Iris pigment epithelial cell (primary cell): ENCODE data around the gene FOXJ1.
A peak's percentile ranks its signal among the peaks of the same experiment; 100 is the strongest.

Experiments
- DNase-seq: peaks from one replicate; pipeline ENCODE4 v3.0.0-alpha.2; 2011; ENCODE audit warnings: low read depth

The FOXJ1 gene

DNA sequence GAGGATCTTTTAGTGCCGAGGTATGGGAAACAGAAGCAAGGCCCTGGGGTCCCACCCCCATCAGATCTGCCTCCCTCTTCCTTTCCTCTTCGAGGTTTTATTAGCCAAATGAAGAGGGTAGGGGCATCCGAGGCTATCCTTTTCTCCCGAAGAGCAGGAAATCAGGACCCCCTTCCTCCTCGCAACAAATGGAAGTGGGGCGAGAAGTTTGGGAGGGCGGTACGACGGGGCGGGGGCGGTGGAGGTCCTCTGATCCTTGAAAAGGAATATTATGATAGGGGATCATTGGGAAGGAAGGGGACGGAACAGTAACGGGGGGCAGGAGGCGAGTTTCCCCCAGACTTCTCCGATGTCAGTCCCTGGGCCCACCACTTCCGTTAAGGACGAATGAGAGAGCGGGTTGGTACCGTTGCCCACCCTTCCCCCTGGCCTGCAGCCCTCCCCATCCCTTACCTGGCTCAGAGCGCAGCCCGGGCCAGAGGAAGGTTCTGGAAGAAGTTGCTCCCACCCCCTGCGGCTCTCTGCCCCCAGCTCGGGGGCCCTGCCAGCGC is 309 bp downstream of the FOXJ1 start:
- no peak for DNase-seq

DNA sequence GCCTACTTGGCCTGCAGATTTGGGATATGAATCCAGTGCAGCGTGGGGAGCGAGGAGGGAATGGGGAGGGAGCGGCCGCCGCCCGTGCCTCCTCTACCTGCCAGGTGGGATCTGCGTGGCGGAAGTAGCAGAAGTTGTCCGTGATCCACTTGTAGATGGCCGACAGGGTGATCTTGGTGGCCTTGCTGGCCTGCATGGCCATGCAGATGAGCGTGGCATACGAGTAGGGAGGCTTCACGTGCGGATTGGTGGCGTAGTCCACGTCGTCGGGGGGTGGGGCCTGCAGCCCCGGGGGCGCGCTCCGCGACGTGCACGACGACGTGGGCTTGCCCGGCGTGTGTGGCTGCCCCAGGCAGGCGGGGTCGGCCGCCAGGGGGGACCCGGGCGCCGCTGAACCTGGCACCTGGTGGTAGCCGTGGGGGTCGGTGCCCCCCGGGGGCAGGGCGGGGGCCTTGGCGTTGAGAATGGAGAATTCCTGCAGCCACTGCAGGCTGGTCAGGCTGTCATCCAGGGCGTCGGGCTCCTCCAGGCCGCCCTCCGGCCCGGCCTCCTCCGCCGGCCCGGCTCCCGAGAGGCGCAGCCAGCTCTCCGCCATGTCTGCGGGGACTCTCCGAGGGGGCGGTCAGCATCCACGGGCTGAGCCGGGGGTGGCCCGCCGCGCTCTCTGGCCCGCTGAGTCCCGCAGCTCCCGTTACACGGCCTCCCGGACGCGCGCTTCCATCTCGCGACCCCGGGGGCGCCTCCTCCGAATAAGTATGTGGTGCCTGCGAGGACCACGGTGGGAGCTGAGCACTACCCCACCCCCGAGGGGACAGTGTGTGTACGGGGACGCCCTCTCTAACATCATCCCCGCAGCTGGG is 1.0 kb downstream of the FOXJ1 start:
- DNase-seq = no peak

DNA sequence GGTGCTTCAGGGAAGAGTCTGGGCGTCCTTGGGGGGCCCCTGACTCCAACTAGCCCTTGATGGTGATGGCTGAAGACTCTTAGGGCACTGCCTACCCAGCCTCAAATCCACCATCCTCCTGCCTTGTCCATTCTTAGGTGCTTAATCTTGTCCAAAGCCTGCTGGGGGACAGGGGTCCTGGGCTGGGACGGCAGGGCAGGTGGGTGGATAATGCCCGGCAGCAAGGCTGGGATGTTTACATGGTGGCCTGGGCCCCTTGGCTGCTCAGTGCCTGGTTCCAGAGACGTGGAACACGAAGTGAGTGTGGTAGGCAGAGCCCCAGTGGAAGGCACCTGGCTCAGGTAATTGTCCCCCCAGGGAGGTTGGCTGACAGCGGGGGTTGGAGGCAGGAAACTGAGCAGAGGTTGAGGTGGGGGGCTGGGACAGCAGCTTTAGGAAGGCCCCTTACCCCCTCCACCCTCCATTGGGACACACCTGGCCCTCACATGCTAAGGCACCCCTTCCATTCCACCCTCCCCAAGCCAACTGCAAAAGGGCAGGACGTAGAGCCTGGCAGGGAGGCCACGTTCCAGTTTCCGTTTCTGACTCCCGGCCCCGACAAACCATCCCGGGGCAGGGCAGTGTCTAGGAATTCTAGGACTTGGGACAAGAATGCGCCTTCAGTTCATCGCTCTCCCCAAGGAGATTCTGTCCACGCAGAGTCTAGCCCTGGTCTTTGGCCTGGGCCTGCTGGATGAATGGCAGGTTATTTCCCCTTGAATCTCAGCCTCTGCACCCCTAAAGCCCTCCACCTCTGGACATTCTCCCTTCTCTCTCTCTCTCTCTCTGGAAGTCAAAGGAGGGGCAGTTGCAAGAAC is 1.9 kb downstream of the FOXJ1 start:
- no peak for DNase-seq

DNA sequence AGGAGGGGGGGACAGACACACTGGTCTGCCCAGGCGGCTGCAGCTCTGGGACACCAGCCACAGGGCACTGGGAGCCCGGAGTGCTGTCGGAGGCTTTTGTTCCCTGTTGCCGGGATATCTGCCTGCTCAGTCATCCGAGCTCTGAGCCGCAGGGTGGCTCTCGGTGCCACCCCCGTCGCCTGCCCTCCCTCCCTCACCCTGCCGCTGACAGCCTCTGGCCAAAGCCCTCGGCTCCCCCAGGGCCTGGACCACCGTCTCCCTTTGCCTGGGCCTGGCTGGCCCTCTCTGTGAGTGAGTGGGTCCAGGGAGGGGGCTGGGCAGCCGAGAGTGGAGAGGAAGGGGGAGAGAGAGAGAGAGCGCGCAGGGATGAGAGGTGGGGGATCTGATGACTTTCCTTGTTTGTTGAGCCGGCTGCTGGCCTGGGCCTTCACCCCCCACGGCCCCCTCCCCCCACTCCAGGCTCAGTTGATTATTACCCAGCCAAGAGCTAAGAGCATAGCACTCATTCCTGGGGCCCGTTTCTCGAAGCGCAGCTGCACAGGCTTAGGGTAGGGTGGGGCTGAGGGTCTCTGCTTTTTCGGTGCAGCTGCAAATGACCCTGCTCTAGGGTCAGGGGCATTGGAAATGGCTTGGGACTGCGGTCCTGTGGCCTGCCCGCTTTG is 2.7 kb downstream of the FOXJ1 start:
- DNase-seq = no peak

DNA sequence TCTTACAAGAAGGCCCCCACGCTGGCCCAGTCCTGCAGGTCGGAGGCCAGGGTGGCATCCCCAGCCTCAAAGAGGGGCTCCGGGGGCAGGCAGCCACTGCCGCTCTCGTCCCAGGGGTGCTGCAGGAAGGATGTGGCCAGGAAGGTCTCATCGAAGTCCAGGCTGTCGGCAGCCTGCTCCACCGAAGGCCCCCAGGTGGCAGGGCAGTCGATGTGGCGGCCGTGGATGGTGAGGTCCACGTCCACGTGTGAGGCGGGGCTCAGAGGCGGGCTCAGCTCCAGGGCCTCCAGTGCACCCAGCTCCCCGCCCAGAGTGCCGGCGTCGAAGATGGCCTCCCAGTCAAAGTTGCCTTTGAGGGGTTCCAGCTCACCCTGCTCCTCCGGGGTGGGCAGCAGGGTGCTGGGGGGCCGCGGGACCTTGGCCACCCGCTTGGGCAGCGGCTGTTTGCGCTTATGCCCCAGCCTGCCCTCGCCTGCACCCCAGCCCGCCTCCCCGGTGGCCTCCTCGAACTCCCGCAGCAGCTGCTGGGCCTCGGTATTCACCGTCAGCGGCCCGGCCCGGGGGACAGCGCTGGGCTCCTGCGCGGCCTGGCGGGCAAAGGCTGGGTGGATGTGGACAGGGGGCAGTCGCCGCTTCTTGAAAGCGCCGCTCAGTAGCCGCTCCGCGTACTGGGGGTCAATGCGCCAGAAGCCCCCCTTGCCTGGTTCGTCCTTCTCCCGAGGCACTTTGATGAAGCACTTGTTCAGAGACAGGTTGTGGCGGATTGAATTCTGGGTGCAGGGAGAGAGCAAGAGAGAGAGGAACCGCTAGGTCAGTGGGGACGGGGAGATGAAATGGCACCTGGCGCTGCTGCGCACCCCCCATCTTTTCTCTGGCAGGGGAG is 3.5 kb downstream of the FOXJ1 start:
- no peak for DNase-seq

DNA sequence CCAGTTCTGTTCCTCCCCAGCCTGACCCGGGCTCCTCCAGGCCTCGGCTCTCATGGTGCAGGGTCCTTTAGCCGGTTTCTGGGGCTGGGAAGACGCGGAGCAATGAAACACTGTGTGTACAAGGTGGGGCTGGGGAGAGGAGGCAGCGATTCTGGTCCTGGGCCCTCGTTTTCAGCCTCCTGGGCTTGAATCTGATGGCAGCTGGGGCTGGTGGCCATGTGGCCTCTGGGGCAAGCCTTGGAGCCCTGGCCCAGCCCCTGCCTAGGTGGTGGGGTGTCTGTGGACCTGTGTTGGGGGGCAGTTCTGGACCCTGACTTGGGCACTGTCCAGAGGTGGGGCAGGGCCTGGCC is 4.1 kb downstream of the FOXJ1 start:
- DNase-seq = no peak

DNA sequence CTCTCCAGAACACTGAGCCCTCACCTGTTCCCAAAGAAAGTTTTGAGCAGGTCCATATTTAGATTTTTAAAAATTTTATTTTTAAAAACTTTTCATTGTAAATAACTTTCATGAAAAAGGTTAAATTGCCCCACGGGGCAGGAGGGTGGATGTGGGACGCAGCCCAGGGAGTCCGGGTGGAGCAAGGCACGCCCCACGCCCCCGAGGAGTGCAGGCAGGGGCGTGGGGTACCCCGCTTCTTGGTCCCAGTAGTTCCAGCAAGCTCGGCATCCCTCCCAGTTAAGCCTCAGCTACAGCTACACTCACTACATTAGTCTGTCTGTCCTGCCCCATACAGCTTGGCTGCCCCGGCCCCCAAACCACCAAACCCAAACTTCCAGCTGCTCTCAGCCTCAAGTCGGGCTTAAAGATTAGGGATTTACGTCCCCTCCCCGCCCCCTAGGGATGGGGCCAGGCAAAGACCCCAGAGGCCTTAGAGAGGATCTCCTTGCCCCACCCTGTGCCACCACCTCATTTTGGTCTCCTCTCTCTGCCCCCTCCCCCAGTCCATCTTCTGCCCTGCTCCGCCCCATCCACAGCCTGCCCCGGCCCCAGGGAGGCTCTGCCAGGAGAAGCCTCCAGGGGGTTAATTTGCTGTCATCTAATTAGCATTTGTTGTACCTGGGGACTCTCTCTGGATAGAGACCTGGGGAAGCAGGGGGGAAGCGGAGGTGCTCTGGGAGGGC is 4.6 kb downstream of the FOXJ1 start:
- no peak for DNase-seq

DNA sequence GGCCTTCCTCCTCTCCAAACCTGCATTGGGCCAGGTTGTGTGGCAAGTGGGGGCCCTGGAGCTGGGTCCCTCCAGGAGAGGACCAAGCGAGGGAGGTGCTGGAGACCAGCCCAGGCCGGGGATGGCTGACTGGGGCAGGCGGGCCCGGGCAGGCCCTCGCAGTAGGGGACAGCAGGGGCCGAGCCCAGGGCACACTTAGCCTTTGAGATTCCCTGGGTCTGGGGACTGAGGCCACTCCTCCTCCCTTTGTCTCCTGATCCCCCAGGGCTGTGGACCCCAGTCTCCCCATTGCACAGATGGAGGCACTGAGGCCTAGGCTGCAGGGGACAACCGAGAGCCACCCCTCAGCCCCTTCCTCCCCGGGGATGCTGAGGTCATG is 5.2 kb downstream of the FOXJ1 start:
- no peak for DNase-seq

DNA sequence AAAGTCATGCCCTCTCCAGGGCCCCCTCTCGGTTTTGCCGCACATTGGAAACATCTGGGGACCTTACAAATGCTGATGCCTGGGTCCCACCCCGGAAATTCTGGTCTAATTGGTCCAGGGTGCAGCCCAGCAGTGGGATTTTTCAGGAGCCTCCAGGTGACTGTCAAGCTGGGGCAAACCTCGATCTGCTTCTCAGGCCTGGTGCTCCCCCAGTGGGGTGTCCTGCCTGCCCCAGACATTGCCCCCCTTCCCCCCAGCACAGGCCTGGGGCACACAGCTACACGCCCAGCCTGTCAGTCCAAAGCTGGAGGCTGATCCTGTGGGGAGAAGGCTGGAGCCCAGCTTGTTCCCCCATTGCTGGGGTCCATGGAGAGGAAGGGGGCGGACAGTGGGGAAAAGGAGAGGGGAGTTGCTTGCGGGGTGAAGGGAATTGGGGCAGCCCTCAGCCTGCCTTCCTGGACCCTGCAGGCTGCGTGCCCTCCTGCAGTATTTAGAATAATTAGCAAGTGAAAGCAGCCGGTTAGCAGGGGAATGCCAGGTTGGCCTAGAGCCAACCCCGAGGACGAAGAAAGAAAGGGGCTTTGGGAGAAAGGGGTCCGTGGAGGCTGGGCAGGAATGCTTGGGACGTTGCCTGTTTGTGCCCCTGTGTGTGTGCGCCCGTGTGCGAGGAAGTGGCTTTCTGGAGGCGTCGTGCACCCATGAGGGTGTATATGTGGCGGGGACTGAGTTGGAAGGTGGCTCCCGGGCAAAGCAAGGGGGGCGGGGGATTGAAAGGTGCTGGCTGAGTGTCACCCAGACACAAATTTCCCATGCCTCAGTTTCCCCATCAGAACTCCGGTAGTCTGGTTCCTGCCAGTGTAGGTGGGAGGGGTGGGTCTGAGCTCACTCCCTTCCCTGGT is 5.9 kb downstream of the FOXJ1 start:
- no peak for DNase-seq

DNA sequence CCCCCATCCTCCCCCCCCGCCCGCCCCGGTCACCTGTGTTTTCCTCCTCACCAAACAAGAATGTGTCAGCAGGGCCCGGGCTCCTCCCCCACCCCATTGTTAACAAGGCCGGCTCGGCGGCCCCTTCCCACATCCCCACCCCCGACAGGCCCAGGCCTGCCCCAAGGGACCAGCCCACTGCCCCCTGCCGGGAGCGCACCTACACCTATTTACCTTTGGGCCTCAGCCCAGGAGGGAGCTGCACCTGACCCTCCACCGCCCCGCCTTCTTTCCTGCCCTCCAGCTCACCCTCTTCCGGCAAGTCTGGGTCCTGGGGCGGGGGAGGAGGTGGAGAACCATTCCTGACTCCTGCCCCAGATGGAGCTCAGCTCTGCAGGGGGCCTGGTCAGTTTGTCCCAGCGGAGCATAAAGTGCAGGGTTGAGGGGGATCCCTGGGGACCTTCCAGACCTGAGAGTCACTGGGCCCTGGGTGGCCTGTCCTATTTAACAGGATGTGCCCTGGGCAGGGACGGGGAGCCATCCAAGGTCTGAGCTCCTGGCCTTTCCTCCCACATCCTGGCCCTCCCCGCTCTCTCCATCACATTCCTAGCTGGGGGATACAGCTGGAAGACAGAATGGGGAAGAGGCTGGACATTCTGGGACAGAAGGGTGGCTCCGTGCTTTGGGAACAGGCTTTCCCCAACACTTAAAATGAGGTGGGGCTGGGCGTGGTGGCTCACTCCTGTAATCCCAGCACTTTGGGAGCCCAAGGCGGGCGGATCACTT is 8.3 kb downstream of the FOXJ1 start:
- DNase-seq = no peak

DNA sequence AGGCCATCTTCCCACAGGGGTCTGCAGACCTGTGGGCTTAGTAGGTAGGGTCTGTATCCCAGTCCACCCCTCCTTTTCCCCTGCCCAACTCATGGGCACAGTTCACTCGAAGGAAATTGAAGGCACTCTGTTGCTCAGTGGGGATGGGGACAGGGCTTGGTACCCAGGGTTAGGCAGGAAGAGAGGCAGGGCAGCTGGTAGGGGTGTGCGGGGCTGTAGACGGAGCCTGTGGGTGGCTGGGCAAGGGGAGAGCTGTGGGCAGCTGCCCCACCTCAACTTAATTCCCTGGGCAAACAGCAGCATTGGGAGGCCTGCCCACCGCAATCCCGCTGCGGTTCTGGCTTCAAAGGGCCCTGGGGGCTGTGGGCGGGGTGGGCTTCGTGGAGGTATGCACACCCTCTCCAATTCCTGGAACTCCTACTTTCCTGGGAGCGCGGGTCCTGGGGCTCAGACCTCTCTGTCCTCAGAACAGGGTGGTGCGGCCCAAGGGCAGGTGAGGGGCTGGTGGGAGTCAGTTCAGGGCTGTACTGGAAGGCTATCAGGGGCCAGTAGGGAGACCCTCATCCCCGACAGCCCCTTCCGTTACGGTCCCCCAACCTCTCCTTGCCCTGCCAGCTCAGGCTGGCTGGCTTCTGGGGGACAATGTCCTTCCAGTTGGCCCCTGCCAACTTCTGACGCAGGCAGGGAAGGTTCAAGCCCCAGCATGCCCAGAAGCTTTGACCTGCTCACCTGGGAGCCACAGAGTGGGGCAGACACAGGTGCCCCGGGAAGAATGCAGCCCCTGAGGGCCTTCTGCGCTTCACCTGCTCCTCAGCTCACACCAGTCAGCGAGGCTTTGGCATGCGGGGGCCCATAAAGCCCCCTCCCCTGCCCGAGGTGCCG is 9.1 kb downstream of the FOXJ1 start:
- no peak for DNase-seq

DNA sequence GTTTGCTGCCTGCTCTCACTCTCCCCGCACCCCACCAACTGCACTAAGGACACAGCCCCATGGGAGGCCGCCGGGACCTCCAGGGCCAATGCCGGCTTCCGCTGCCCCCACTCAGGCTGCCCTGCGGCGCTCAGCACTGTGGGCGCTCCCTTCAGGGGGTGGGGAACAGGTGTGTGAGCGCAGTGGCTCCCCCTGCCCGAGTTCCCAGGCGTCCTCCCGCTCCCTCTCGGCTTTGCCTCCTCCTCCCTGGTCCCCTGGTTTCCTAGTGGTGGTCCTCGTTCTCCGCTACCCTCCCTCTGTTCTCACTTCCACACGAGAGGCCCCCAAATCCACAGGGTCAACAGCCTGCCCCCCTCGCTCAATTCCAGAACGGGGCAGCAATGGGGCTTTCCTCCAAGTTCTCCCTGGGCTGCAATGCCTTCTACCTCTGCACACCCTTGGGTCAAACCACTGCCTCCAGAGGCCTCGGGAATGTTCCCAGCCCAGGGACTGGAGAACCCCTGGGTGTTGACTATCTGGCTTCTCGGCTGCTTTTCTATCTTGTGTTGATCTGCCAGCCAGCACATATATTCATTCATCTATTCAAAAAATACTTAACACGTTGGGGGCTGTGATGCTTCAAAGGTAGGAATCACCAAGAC is 9.9 kb downstream of the FOXJ1 start:
- DNase-seq = no peak

DNA sequence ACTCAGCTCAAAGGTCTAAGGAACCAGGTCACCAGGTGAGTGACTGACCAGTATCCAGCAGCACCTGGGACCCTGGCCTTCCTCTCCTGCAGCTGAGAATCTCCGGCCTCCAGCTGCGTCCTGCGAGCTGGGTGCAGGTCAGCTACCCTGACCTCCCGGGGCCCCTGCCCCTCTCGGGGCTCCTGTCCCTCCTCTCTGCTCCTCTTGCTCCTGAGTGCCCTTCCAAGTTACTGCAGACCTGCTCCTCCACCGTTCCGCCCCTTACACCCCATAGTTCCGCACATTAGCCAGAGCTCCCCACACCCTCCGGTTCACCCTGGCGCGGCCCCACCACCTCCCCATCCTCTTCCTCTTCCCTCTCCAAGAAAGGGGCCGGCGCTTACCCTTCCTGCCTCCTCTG is 10.6 kb downstream of the FOXJ1 start:
- DNase-seq = no peak

DNA sequence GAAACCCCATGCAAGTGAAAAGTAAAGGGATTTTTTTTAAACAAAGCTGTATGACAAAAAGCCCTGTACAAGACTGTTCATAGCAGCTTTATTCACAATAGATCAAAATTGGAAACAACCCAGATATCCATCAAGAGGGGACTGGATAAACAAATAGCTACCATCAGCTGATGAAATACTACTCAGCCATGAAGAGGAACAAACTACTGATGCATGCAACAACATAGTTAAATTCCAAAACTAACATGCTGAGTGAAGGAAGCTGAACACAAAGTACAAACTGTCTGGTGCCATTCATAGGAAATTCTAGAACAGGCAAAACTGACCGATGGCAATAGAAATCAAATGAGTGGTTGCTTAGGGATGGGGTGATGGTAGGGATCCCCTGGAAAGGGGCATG is 15.1 kb downstream of the FOXJ1 start:
- DNase-seq = no peak

DNA sequence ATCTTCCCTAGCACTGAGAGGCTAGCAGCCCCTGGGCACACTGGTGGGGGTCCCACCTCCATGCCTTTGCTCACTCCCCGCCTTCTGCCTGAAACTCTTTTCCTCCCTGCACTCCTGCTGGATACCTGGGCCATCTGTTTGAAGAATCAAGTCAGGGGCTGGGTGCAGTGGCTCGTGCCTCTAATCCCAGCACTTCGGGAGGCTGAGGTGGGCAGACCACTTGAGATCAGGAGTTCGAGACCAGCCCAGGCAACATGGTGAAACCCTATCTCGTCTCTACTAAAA is 15.7 kb downstream of the FOXJ1 start:
- no peak for DNase-seq

DNA sequence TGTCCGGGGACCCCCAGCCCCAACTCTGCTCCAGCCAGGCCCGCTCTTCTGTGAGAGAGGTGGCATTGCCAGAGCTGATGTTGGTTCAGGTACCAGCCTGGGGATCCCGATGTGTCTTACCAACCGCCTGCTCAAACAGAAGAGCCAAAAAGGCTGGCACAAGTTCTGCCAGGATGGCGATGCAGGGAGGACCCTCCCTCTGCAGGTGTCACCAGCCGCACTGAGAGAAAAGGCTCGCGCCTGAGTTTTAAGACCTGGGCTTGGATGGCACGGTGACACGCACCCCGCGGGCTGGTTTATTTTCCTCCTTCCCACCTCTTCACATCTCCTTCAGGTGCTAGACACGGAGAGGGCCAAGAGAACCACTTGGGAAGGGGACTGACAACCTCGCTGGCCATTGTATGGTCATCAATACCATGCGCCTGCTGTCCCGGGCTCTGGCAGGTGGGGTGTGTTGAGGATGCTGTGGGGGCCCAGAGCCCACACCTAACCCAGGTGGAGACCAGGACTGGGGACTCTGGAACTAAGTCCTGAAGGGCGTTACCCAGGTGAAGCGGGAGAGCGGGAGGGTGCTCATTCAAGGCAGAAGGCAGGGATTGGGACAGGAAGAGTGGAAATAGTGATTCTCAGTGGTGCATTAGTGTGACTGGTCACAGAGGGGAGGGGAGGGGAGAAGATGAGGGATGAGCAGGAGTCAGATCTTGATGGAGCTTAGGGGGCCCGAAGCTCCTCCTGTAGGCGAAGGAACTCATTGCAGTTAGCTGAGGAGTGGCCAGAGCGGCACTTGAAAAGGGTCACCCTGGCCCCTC is 16.3 kb downstream of the FOXJ1 start:
- peak; percentile 12 for DNase-seq
